Spleen (tissue), 11 donors: ENCODE data around the gene DUS4L. TPM values are rescaled to one million over a fixed set of nuclear protein-coding genes. Genes with fewer than 3 reads are reported as not detected.

Source experiments
- DNase-seq: peaks from one replicate; pipeline ENCODE4 v3.0.0-alpha.2; 2020
- H3K27ac ChIP-seq, 8 donors: fragments of 200-600 bp; sonication (generic) in 7 of 8; 1 replicate in 4 of 8; 2 replicates in 4 of 8; pipeline versions ENCODE4 v1.5.0 to v1.8.0; 2016 to 2021; ENCODE audit warnings: inconsistent platforms in 4 of 8, mild to moderate bottlenecking in 4 of 8, moderate library complexity in 1 of 8
- H3K27me3 ChIP-seq, 7 donors: fragments of 200-600 bp; sonication (generic) in 6 of 7; replicated peaks in 1 of 7; 1 replicate in 4 of 7; 2 replicates in 3 of 7; pipeline versions ENCODE4 v1.5.0 to v1.8.0; 2016 to 2021; ENCODE audit warnings: inconsistent platforms in 3 of 7, mild to moderate bottlenecking in 1 of 7
- H3K36me3 ChIP-seq, 6 donors: fragments of 200-600 bp; sonication (generic) in 5 of 6; 1 replicate in 4 of 6; 2 replicates in 2 of 6; pipeline versions ENCODE4 v1.5.0 to v1.8.0; 2016 to 2021; ENCODE audit warnings: inconsistent platforms in 2 of 6
- H3K4me1 ChIP-seq, 6 donors: fragments of 200-600 bp; sonication (generic) in 5 of 6; 1 replicate in 3 of 6; 2 replicates in 3 of 6; pipeline versions ENCODE4 v1.5.0 to v1.8.0; 2016 to 2021; ENCODE audit warnings: inconsistent platforms in 3 of 6
- H3K4me3 ChIP-seq, 8 donors: fragments of 200-600 bp; sonication (generic) in 7 of 8; 1 replicate in 4 of 8; 2 replicates in 4 of 8; pipeline versions ENCODE4 v1.5.0 to v1.8.0; 2016 to 2021; ENCODE audit warnings: inconsistent platforms in 4 of 8, mild to moderate bottlenecking in 4 of 8, moderate library complexity in 2 of 8
- H3K9me3 ChIP-seq, 8 donors: fragments of 200-600 bp; sonication (generic) in 7 of 8; 1 replicate in 4 of 8; 2 replicates in 4 of 8; pipeline versions ENCODE4 v1.5.0 to v1.8.0; 2016 to 2021; ENCODE audit warnings: inconsistent platforms in 4 of 8
- CTCF ChIP-seq, 11 experiments: fragments of 200-600 bp in 7 of 11; fragments of 450-650 bp in 4 of 11; sonication (generic) in 4 of 11; IDR thresholded peaks in 8 of 11; conservative IDR thresholded peaks in 3 of 11; 1 replicate in 7 of 11; 2 replicates in 4 of 11; pipeline versions ENCODE4 v1.4.0 to v1.8.0; 2016 to 2021; ENCODE audit warnings: antibody characterized with exemption in 11 of 11, inconsistent platforms in 4 of 11, mild to moderate bottlenecking in 1 of 11
- POLR2A ChIP-seq, 3 donors: fragments of 450-650 bp; IDR thresholded peaks; one replicate each; pipeline ENCODE4 v1.5.1; 2017; ENCODE audit warnings: antibody characterized with exemption in 3 of 3, mild to moderate bottlenecking in 1 of 3
- POLR2AphosphoS5 ChIP-seq, 3 donors: sonication (generic); formaldehyde crosslinking; IDR thresholded peaks; one replicate each; pipeline ENCODE4 v1.5.1; 2017; ENCODE audit warnings: antibody characterized with exemption in 3 of 3
- WGBS, 5 donors: extraction: QIAGEN DNeasy Blood & Tissue Kit in 3 of 5; methylation state at CpG; one replicate each; pipeline versions ENCODE4 v1.1.5 to v1.1.7; 2013 to 2018; 5-methylcytosine and 5-hydroxymethylcytosine counted together
- intact Hi-C: fragments of 100-400 bp; cut with DNase I; formaldehyde crosslinking; loops from one replicate; pipeline ENCODE4 v1.15.0; 2023; ENCODE audit warnings: low total_unique reads
- polyA plus RNA-seq, 3 donors: library from polyadenylated mRNA; stranded (reverse); fragments of 200-250 nt; gene quantifications; one replicate each; pipeline ENCODE4 v1.2.1, GENCODE V29; 2013
- total RNA-seq, 7 donors: library from RNA; depleted of rRNA in 3 of 7; stranded (reverse); fragments of >200 nt in 3 of 7; fragmentation: NEBNext Ultra II Directional in 4 of 7; extraction: Animal tissue kit (Norgen Biotek cat#: 25700) in 4 of 7; gene quantifications; one replicate each; pipeline versions ENCODE4 v1.1.0 to v1.2.1, GENCODE V29; 2016 to 2021
- donor health status: healthy with polysubstance abuse.
- donor health status: DM: no; HTN: no; CAD: no; lungs with moderate emphysema.
- donor health status: DM: no; HTN: no; CAD: no.
- donor health status: Bipolar disorder and iron deficiency.
- donor health status: healthy.
- donor health status: DM: no; HTN: no; CAD: no.
- donor health status: DM: yes; HTN: yes; CAD: no.

The DUS4L gene
- total and polyA plus RNA-seq, 10 donors = 3.7 to 18.0 (median 7.0) TPM

DNA sequence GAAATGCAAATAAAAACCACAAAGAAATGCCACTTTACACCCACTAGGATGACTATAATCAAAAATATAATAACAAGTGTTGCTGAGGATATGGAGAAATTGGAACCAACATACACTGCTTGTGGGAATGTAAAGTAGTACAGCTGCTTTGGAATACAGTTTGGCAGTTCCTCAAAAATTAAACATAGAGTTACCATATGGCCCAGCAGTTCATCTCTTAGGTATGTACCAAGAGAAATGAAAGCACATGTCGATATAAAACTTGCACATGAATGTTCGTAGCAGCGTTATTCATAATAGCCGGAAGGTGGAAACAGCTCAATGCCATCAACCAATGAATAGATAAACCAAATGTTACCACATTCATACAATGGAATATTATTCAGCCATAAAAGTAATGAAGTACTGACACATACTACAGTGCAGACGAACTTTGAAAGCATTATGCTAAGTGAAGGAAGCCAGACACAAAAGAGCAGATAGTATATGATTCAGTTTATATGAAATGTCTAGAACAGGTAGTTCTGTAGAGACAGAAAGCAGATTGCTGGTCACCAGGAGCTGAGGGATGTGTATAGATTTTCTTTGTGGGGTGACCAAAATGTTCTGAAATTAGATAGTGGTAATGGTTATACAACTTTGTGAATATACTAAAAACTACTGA lies 28.7 kb downstream of the DUS4L start:
- Histone ChIP-seq H3K9me3 (no peaks in the 10 kb centered on the region), H3K27ac (no peak overlapping the region), H3K4me3 (no peak overlapping the region), H3K27me3 (no peaks in the 10 kb centered on the region), H3K4me1 (peaks cover 0 to 7% (median 0%) of the 10 kb centered on the region in 6 donors), H3K36me3 (peaks cover 0 to 49% (median 14%) of the 10 kb centered on the region in 6 donors)
- intact Hi-C loops = no loop called here
- WGBS, 5 donors = 95 to 98% (median 96%) methylated on average over 5 of the region's 5 CpGs
- no peak for TF ChIP-seq POLR2A (IDR thresholded peaks at IDR 0.05)
- no peak for TF ChIP-seq CTCF (IDR thresholded peaks at IDR 0.05 in 8 of 11, conservative IDR thresholded peaks at IDR 0.05 in 3 of 11)
- no peak for TF ChIP-seq POLR2AphosphoS5 (IDR thresholded peaks at IDR 0.05)
- DNase-seq = no peak

- TF ChIP-seq POLR2AphosphoS5 (IDR thresholded peaks at IDR 0.05) (no peak), CTCF (IDR thresholded peaks at IDR 0.05 in 8 of 11, conservative IDR thresholded peaks at IDR 0.05 in 3 of 11) (no peak), POLR2A (IDR thresholded peaks at IDR 0.05) (no peak)
- H3K27ac ChIP-seq = no peak overlapping the region
Measured at GRCh38 chr7:107593025-107593410, 29.2 kb downstream of the DUS4L start.

GRCh38 chr7:107594961-107595737 lies 31.4 kb downstream of the DUS4L start:
- H3K27ac ChIP-seq = peak overlapping the region in 3 of 8 donors; percentile 2 to 42 (median 39)
- 67 to 86% (median 74%) methylated on average over 4 of the region's 4 CpGs for WGBS, 5 donors
- H3K36me3 ChIP-seq = peaks cover 0 to 53% (median 16%) of the 10 kb centered on the region in 6 donors
- no peak for DNase-seq
- no peaks in the 10 kb centered on the region for H3K9me3 ChIP-seq
- no peaks in the 10 kb centered on the region for H3K27me3 ChIP-seq
- intact Hi-C loops = no loop called here
- H3K4me1 ChIP-seq = peaks cover 0 to 7% (median 0%) of the 10 kb centered on the region in 6 donors
- no peak overlapping the region for H3K4me3 ChIP-seq
- TF ChIP-seq POLR2AphosphoS5 (IDR thresholded peaks at IDR 0.05) = no peak
- no peak for TF ChIP-seq POLR2A (IDR thresholded peaks at IDR 0.05)
- TF ChIP-seq CTCF (IDR thresholded peaks at IDR 0.05 in 8 of 11, conservative IDR thresholded peaks at IDR 0.05 in 3 of 11) = no peak

More at GRCh38 chr7:107593025-107593410, 29.2 kb downstream of the DUS4L start:
- Histone ChIP-seq H3K9me3 (no peaks in the 10 kb centered on the region), H3K27me3 (no peaks in the 10 kb centered on the region), H3K4me3 (no peak overlapping the region), H3K36me3 (peaks cover 0 to 54% (median 15%) of the 10 kb centered on the region in 6 donors), H3K4me1 (peaks cover 0 to 7% (median 0%) of the 10 kb centered on the region in 6 donors)
- DNase-seq = no peak
- 57 to 92% (median 84%) methylated on average over 1 of the region's 1 CpG for WGBS, 5 donors
- intact Hi-C loops = no loop called here
